HepG2 (cell line): Measurements from ENCODE around the gene DDX39B. TPM values are rescaled to one million over a fixed set of nuclear protein-coding genes. Genes with fewer than 3 reads are reported as not detected.

ENCODE experiments used
- BRD4 ChIP-seq: sonication (generic); formaldehyde crosslinking; IDR thresholded peaks from 2 replicates; pipeline ENCODE4 v1.4.0; 2020; ENCODE audit warnings: missing genetic modification reagents
- EHMT2 ChIP-seq: fragments of 200-600 bp; sonication (generic); IDR thresholded peaks from 2 replicates; pipeline ENCODE4 v1.7.0; 2017; ENCODE audit warnings: antibody characterized with exemption, low read depth, low read length, borderline replicate concordance
- NONO ChIP-seq, 2 experiments: fragments of 450-650 bp in 1 of 2; sonication (generic) in 1 of 2; formaldehyde crosslinking in 1 of 2; IDR thresholded peaks in 1 of 2; conservative IDR thresholded peaks in 1 of 2; 2 replicates each; pipeline versions ENCODE4 v1.6.1 to v1.8.0; 2017 to 2022; ENCODE audit warnings: mild to moderate bottlenecking in 1 of 2, missing genetic modification reagents in 1 of 2, moderate library complexity in 1 of 2
- SRSF9 ChIP-seq: fragments of 200-400 bp; formaldehyde crosslinking; IDR thresholded peaks from 2 replicates; pipeline ENCODE4 v1.6.1; 2018; ENCODE audit warnings: borderline replicate concordance, mild to moderate bottlenecking, low read depth, low read length; ENCODE audit not compliant: insufficient read depth, poor library complexity, severe bottlenecking
- ZNF326 ChIP-seq: sonication (generic); formaldehyde crosslinking; IDR thresholded peaks from 2 replicates; pipeline ENCODE4 v1.4.0; 2020; ENCODE audit warnings: missing genetic modification reagents, borderline replicate concordance
- ZNF564 ChIP-seq: sonication (generic); formaldehyde crosslinking; IDR thresholded peaks from 2 replicates; pipeline ENCODE4 v1.8.1; 2023; ENCODE audit warnings: mild to moderate bottlenecking, missing genetic modification reagents
- ZNF724P ChIP-seq: sonication (generic); formaldehyde crosslinking; IDR thresholded peaks from 2 replicates; pipeline ENCODE4 v1.8.0; 2022; ENCODE audit warnings: missing genetic modification reagents, borderline replicate concordance
- ZNF879 ChIP-seq: sonication (generic); formaldehyde crosslinking; IDR thresholded peaks from 2 replicates; pipeline ENCODE4 v1.8.1; 2023; ENCODE audit warnings: missing genetic modification reagents
- polyA plus RNA-seq, 8 experiments: library from polyadenylated mRNA; depleted of rRNA in 3 of 8; stranded (reverse) in 7 of 8; unstranded in 1 of 8; fragments of >200 nt; fragmentation: Illumina TruSeq in 4 of 8; extraction: Trizol in 4 of 8; gene quantifications; 2 replicates each; pipeline versions ENCODE4 v1.2.1 to v1.2.3, GENCODE V29; 2011 to 2016; ENCODE audit warnings: low read depth in 4 of 8, missing spikeins in 1 of 8, mixed read lengths in 1 of 8; ENCODE audit not compliant: insufficient read depth in 1 of 8
- total RNA-seq, 5 experiments: library from RNA; depleted of rRNA; stranded (reverse); fragments of >200 nt; fragmentation: Illumina TruSeq; extraction: Trizol; gene quantifications; 2 replicates each; pipeline ENCODE4 v1.2.3, GENCODE V29; 2016; ENCODE audit warnings: low read depth in 1 of 5
- TF ChIP-seq, protein P1 (sequence below), 2 experiments: sonication (generic) in 1 of 2; formaldehyde crosslinking in 1 of 2; IDR thresholded peaks; 2 replicates each; pipeline versions ENCODE4 v1.6.1 to v1.9.0; 2014 to 2022; ENCODE audit warnings: antibody characterized with exemption in 1 of 2, borderline replicate concordance in 1 of 2, inconsistent platforms in 1 of 2, low read depth in 1 of 2, missing genetic modification reagents in 1 of 2
- TF ChIP-seq, protein P2 (sequence below): sonication (generic); formaldehyde crosslinking; IDR thresholded peaks from 2 replicates; pipeline ENCODE4 v1.4.0; 2020; ENCODE audit warnings: missing genetic modification reagents
- TF ChIP-seq, protein P3 (sequence below): sonication (generic); formaldehyde crosslinking; IDR thresholded peaks from 2 replicates; pipeline ENCODE4 v1.4.0; 2020; ENCODE audit warnings: mild to moderate bottlenecking, missing genetic modification reagents

DDX39B gene
- total and polyA plus RNA-seq, 2 of the 13 experiments (the other 11 are each of a cell fraction or from before 2014, with no cell fraction given) = 570 to 678 TPM

DNA sequence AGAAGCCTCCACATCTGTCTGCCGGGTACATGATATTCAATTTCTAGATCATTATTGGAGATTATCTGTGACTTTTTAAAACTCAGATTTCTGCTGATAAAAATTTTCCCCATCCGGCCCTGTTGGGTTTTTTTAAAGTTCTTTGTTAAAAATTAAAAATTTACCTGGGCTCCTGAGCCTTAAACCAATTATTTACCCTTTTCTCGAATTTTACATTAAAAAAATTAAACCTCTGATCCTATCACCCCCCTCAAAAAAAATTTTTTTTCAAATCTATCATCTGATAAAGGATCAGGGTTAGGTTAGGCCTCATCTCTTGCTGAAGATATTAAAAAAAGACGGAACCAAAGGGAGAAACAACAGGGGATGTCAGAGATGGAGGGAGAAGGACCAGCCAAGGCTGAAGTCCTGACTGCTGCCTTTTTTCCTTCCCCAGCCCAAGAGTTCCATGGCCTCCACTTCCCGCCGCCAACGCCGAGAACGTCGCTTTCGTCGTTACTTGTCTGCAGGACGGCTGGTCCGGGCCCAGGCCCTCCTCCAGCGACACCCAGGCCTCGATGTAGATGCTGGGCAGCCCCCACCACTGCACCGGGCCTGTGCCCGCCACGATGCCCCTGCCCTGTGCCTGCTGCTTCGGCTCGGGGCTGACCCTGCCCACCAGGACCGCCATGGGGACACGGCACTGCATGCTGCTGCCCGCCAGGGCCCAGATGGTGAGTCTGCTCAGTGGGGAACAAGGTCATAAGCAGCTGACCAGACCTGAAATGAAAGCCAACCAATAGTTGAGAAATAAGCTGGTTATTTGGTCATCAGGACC, 6.1 kb upstream of the DDX39B start (continued):
- TF ChIP-seq, protein P1, sequence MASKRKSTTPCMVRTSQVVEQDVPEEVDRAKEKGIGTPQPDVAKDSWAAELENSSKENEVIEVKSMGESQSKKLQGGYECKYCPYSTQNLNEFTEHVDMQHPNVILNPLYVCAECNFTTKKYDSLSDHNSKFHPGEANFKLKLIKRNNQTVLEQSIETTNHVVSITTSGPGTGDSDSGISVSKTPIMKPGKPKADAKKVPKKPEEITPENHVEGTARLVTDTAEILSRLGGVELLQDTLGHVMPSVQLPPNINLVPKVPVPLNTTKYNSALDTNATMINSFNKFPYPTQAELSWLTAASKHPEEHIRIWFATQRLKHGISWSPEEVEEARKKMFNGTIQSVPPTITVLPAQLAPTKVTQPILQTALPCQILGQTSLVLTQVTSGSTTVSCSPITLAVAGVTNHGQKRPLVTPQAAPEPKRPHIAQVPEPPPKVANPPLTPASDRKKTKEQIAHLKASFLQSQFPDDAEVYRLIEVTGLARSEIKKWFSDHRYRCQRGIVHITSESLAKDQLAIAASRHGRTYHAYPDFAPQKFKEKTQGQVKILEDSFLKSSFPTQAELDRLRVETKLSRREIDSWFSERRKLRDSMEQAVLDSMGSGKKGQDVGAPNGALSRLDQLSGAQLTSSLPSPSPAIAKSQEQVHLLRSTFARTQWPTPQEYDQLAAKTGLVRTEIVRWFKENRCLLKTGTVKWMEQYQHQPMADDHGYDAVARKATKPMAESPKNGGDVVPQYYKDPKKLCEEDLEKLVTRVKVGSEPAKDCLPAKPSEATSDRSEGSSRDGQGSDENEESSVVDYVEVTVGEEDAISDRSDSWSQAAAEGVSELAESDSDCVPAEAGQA (IDR thresholded peaks at IDR 0.05; ENCODE audit: low read depth) = no peak
- TF ChIP-seq, protein P1 (CRISPR knock-in tag; IDR thresholded peaks at IDR 0.05; ENCODE audit: borderline replicate concordance) = no peak
- TF ChIP-seq, protein P2, sequence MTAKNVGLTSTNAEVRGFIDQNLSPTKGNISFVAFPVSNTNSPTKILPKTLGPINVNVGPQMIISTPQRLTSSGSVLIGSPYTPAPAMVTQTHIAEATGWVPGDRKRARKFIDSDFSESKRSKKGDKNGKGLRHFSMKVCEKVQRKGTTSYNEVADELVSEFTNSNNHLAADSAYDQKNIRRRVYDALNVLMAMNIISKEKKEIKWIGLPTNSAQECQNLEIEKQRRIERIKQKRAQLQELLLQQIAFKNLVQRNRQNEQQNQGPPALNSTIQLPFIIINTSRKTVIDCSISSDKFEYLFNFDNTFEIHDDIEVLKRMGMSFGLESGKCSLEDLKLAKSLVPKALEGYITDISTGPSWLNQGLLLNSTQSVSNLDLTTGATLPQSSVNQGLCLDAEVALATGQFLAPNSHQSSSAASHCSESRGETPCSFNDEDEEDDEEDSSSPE (CRISPR knock-in tag) = no peak; the same call in 1 of the 2 replicates
- no peak for TF ChIP-seq ZNF879 (CRISPR knock-in tag)
- TF ChIP-seq NONO (IDR thresholded peaks at IDR 0.05) = no peak
- TF ChIP-seq NONO (CRISPR knock-in tag; conservative IDR thresholded peaks at IDR 0.05) = 0 out of 2 replicates have a peak, but pooled peaks have one; percentile 6
- no peak for TF ChIP-seq SRSF9
- TF ChIP-seq ZNF326 (CRISPR knock-in tag) = no peak
- TF ChIP-seq BRD4 (CRISPR knock-in tag) = no peak
- TF ChIP-seq ZNF564 (CRISPR knock-in tag) = no peak
- TF ChIP-seq, protein P3, sequence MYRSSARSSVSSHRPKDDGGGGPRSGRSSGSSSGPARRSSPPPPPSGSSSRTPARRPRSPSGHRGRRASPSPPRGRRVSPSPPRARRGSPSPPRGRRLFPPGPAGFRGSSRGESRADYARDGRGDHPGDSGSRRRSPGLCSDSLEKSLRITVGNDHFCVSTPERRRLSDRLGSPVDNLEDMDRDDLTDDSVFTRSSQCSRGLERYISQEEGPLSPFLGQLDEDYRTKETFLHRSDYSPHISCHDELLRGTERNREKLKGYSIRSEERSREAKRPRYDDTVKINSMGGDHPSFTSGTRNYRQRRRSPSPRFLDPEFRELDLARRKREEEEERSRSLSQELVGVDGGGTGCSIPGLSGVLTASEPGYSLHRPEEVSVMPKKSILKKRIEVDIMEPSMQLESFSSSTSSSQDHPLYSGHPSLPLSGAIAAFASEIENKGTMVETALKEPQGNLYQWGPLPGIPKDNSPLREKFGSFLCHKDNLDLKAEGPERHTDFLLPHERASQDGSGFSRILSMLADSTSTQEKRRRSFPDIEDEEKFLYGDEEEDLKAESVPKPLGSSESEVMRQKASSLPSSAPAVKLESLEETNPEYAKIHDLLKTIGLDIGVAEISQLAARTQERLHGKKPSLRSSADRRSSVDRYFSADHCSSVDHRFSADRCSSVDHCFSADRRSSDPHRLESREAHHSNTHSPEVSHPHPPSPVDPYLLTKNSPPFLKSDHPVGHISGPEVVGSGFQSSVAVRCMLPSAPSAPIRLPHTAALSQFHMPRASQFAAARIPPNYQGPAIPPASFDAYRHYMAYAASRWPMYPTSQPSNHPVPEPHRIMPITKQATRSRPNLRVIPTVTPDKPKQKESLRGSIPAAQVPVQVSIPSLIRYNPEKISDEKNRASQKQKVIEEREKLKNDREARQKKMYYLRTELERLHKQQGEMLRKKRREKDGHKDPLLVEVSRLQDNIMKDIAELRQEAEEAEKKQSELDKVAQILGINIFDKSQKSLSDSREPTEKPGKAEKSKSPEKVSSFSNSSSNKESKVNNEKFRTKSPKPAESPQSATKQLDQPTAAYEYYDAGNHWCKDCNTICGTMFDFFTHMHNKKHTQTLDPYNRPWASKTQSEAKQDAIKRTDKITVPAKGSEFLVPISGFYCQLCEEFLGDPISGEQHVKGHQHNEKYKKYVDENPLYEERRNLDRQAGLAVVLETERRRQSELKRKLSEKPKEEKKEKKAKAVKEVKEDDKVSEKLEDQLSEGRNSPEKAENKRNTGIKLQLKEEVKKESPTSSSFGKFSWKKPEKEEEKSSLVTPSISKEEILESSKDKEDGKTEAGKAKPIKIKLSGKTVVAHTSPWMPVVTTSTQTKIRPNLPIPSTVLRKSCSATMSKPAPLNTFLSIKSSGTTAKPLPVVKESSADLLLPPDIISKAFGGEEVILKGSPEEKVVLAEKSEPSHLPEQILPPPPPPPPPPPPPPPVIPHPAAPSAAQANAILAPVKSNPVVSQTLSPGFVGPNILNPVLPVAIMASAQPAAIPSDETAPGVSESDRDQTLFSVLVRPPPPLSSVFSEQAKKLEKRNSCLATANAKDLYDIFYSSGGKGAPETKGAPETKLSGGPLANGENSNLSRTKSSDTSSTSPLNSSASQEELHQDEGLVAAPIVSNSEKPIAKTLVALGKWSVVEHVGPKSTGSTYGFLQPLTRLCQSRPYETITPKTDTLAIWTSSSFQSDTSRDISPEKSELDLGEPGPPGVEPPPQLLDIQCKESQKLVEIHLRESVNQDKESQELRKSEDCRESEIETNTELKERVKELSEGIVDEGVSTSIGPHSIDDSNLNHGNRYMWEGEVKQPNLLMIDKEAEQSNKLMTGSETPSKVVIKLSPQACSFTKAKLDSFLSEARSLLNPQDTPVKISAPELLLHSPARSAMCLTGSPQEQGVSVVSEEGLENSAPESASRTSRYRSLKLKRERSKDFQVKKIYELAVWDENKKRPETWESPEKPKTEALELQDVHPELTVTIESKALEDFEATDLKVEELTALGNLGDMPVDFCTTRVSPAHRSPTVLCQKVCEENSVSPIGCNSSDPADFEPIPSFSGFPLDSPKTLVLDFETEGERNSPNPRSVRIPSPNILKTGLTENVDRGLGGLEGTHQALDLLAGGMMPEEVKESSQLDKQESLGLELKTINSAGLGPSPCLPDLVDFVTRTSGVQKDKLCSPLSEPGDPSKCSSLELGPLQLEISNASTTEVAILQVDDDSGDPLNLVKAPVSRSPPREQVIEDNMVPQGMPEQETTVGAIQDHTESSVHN (CRISPR knock-in tag) = no peak
- no peak for TF ChIP-seq EHMT2
- TF ChIP-seq ZNF724P (CRISPR knock-in tag) = no peak
